GM12878 (cell line): ENCODE results near the gene RFX3.

Source experiments
- BCL3 ChIP-seq: IDR thresholded peaks from 2 replicates; pipeline ENCODE4 v1.6.1; 2011; ENCODE audit warnings: borderline replicate concordance, low read depth, mild to moderate bottlenecking, moderate library complexity, low read length; ENCODE audit not compliant: insufficient read depth, poor library complexity, severe bottlenecking
- CTCF ChIP-seq, 3 experiments: IDR thresholded peaks in 2 of 3; conservative IDR thresholded peaks in 1 of 3; 2 replicates each; pipeline ENCODE4 v1.5.1; 2011; ENCODE audit warnings: low read depth in 3 of 3, low read length in 3 of 3, mild to moderate bottlenecking in 3 of 3, control low read depth in 2 of 3, moderate library complexity in 2 of 3, inconsistent platforms in 1 of 3, mixed read lengths in 1 of 3; ENCODE audit not compliant: control insufficient read depth in 2 of 3, insufficient read depth in 1 of 3; ENCODE audit errors: extremely low read depth in 1 of 3
- EGR1 ChIP-seq, 2 experiments: IDR thresholded peaks; 1 replicate in 1 of 2; 2 replicates in 1 of 2; pipeline ENCODE4 v1.6.1; 2011 to 2012; ENCODE audit warnings: low read depth in 2 of 2, low read length in 2 of 2, borderline replicate concordance in 1 of 2, mild to moderate bottlenecking in 1 of 2, moderate library complexity in 1 of 2
- HDAC6 ChIP-seq: fragments of 200-600 bp; sonication (generic); IDR thresholded peaks from one replicate; pipeline ENCODE4 v1.8.0; 2017; ENCODE audit warnings: antibody characterized with exemption; ENCODE audit not compliant: unreplicated experiment
- POLR2AphosphoS5 ChIP-seq: IDR thresholded peaks from 2 replicates; pipeline ENCODE4 v1.6.1; 2011; ENCODE audit warnings: mild to moderate bottlenecking, low read length, inconsistent platforms
- RAD21 ChIP-seq: IDR thresholded peaks from 2 replicates; pipeline ENCODE4 v1.6.1; 2011; ENCODE audit warnings: mild to moderate bottlenecking, low read depth, low read length, moderate library complexity; ENCODE audit not compliant: insufficient read depth
- SIX5 ChIP-seq: IDR thresholded peaks from 2 replicates; pipeline ENCODE4 v1.6.1; 2011; ENCODE audit warnings: mild to moderate bottlenecking, low read depth, low read length, moderate library complexity; ENCODE audit not compliant: severe bottlenecking
- SRF ChIP-seq, 2 experiments: IDR thresholded peaks; 2 replicates each; pipeline ENCODE4 v1.6.1; 2011; ENCODE audit warnings: low read depth in 2 of 2, low read length in 2 of 2, mild to moderate bottlenecking in 1 of 2, moderate library complexity in 1 of 2
- TF ChIP-seq, protein P1 (sequence below): IDR thresholded peaks from 2 replicates; pipeline ENCODE4 v1.6.1; 2011; ENCODE audit warnings: low read depth, low read length, improper control_type of control experiment, borderline replicate concordance

DNA sequence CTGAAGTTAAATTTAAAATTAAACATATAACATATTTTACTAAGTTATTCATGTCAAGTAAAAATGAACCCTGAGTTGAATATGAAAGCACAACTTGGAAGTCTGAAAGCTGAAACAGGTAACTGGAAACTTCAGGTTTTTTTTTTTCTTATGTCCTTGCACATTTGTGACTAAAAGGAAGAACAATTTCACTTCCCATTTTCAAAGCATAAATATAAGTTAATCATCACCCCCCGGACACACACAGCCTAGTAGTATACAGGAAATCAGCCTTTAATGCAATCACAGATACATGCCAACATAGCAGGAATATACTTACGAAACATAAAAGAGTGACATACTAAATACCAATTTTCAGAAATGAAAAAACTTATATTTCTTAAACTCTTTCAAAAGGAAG lies 225.9 kb downstream of the RFX3 start:
- TF ChIP-seq RAD21 (no peak), SRF (IDR thresholded peaks at IDR 0.05; ENCODE audit: low read depth in 2 of 2, low read length in 2 of 2) (no peak), HDAC6 (no peak), BCL3 (no peak), POLR2AphosphoS5 (no peak), EGR1 (IDR thresholded peaks at IDR 0.05; ENCODE audit: borderline replicate concordance in 1 of 2, low read depth in 2 of 2, low read length in 2 of 2) (no peak), CTCF (IDR thresholded peaks at IDR 0.05 in 2 of 3, conservative IDR thresholded peaks at IDR 0.05 in 1 of 3; ENCODE audit: control insufficient read depth in 2 of 3, extremely low read depth in 1 of 3, insufficient read depth in 1 of 3, low read depth in 3 of 3, low read length in 3 of 3) (no peak), SIX5 (no peak)
- TF ChIP-seq, protein P1, sequence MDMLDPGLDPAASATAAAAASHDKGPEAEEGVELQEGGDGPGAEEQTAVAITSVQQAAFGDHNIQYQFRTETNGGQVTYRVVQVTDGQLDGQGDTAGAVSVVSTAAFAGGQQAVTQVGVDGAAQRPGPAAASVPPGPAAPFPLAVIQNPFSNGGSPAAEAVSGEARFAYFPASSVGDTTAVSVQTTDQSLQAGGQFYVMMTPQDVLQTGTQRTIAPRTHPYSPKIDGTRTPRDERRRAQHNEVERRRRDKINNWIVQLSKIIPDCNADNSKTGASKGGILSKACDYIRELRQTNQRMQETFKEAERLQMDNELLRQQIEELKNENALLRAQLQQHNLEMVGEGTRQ, result no peak
